Cerebellar cortex (tissue), 1 donor: ENCODE data around the gene ROPN1L.
A peak's percentile ranks its signal among the peaks of the same experiment; 100 is the strongest.
"Not testable (repeated sequence)": the region's sequence is repeated elsewhere in the genome, so short reads cannot be mapped to it uniquely, and the experiment has no call there.

Experiments
- DNase-seq: peaks from one replicate; pipeline ENCODE4 v3.0.0-alpha.2; 2015; ENCODE audit warnings: low spot score

The ROPN1L gene

GRCh38 chr5:10441083-10441991 is at the start of gene ROPN1L:
Gene ROPN1L (plus strand): TSS chr5:10441879. CDS start chr5:10442168, 289 bp downstream.
- peak; percentile 88 for DNase-seq

- DNase-seq = not testable (repeated sequence)
Observed at GRCh38 chr5:10392567-10393328, 48.9 kb upstream of the ROPN1L start.

GRCh38 chr5:10393491-10393890 is 48.2 kb upstream of the ROPN1L start:
- DNase-seq = no peak

GRCh38 chr5:10396552-10396951 is 45.1 kb upstream of the ROPN1L start:
- no peak for DNase-seq

- DNase-seq = no peak
Observed at GRCh38 chr5:10399839-10400238, 41.8 kb upstream of the ROPN1L start.

- no peak for DNase-seq
Observed at GRCh38 chr5:10400411-10400810, 41.3 kb upstream of the ROPN1L start.

GRCh38 chr5:10400831-10401230 is 40.8 kb upstream of the ROPN1L start:
- DNase-seq = no peak

GRCh38 chr5:10401498-10401897 is 40.2 kb upstream of the ROPN1L start:
- no peak for DNase-seq

- DNase-seq = no peak
Observed at GRCh38 chr5:10403829-10404228, 37.9 kb upstream of the ROPN1L start.

- no peak for DNase-seq
Observed at GRCh38 chr5:10406651-10407050, 35.0 kb upstream of the ROPN1L start.

- DNase-seq = no peak
Observed at GRCh38 chr5:10409504-10409903, 32.2 kb upstream of the ROPN1L start.

- no peak for DNase-seq
Observed at GRCh38 chr5:10410662-10411061, 31.0 kb upstream of the ROPN1L start.

- DNase-seq = no peak
Observed at GRCh38 chr5:10411336-10411735, 30.3 kb upstream of the ROPN1L start.

GRCh38 chr5:10416868-10417267 is 24.8 kb upstream of the ROPN1L start:
- DNase-seq = no peak

- DNase-seq = no peak
Observed at GRCh38 chr5:10418654-10419345, 22.9 kb upstream of the ROPN1L start.

- no peak for DNase-seq
Observed at GRCh38 chr5:10420468-10420867, 21.2 kb upstream of the ROPN1L start.

- no peak for DNase-seq
Observed at GRCh38 chr5:10420932-10421331, 20.7 kb upstream of the ROPN1L start.

GRCh38 chr5:10421896-10422691 is 19.6 kb upstream of the ROPN1L start:
- DNase-seq = no peak

- no peak for DNase-seq
Observed at GRCh38 chr5:10423022-10423421, 18.7 kb upstream of the ROPN1L start.

- DNase-seq = peak; percentile 78
Observed at GRCh38 chr5:10424124-10424731, 17.5 kb upstream of the ROPN1L start.

- no peak for DNase-seq
Observed at GRCh38 chr5:10427201-10427600, 14.5 kb upstream of the ROPN1L start.
